AG09319 (cell line): ENCODE measurements around the gene MT1B.
A peak's percentile ranks its signal among the peaks of the same experiment; 100 is the strongest.
"Not testable (repeated sequence)": the region's sequence is repeated elsewhere in the genome, so short reads cannot be mapped to it uniquely, and the experiment has no call there.

ENCODE experiments used
- DNase-seq: peaks from one replicate; pipeline ENCODE4 v3.0.0-alpha.2; 2010; ENCODE audit warnings: low read depth; ENCODE audit errors: extremely low read depth
- TF ChIP-seq, protein P1 (sequence below): IDR thresholded peaks from 2 replicates; pipeline ENCODE4 v1.5.1; 2011; ENCODE audit warnings: low read depth, mild to moderate bottlenecking, inconsistent platforms, low read length, moderate library complexity

Gene MT1B

DNA sequence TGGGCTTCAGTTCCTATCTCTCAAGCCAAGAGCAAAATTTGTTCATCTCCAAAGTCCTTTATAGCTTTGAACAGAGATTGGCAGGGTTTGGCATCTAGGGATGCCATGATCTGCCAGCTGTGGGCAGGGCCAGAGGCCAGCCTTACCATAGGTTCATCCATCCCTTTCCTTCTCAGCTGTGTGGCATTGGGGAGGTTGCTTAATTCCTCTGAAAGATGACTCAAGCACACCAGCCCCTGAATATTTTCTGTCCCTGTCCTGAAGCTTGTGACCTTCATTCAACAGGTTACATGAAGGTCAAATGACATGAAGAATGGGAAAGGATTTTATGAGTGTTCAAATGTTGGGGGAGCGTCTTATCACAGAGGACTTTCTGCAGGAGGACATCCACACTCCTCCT is 12.8 kb downstream of the MT1B start:
- TF ChIP-seq, protein P1, sequence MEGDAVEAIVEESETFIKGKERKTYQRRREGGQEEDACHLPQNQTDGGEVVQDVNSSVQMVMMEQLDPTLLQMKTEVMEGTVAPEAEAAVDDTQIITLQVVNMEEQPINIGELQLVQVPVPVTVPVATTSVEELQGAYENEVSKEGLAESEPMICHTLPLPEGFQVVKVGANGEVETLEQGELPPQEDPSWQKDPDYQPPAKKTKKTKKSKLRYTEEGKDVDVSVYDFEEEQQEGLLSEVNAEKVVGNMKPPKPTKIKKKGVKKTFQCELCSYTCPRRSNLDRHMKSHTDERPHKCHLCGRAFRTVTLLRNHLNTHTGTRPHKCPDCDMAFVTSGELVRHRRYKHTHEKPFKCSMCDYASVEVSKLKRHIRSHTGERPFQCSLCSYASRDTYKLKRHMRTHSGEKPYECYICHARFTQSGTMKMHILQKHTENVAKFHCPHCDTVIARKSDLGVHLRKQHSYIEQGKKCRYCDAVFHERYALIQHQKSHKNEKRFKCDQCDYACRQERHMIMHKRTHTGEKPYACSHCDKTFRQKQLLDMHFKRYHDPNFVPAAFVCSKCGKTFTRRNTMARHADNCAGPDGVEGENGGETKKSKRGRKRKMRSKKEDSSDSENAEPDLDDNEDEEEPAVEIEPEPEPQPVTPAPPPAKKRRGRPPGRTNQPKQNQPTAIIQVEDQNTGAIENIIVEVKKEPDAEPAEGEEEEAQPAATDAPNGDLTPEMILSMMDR = no peak
- no peak for DNase-seq

DNA sequence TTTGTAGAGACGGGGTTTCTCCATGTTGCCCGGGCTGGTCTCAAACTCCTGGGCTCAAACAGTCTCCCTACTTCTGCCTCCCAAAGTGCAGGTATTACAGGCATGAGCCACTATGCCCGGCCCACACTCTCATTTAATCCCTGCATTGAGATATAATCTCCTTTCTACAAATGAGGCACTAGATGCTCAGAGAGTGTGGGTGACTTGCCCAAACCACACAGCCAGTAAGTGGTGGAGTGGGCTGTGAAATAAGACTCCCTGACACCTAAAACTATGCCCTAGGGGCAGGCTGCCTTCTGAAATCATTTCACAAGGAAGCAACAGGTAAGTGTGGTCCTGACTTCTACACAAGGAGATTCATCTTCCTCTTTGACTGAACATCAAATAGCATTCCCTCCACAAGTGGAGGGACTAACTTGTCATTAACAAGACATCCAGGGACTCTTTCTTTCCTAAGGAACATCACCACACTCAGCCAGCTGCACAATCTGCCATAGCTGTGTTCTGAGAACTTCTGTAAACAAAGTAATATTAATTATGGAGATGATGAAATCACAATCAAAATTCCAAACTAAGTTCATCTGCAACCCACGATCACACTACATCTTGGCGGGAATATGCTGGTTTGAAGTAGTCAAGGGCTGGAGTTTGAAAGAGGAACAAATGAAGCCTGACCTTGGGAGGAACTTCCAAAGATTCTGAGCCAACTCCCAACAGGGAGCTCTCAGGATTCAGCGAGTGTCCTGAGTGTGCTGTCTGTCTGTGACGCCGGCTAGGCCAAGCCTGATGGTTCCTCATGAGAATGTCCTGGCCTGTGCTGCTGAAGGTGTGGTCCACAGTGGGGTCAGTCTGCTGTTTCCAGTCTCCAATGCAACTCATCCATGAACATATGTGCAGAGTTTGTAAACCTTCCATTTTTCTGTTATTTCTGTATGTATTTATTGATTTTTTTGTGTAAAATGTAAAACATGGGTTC is 13.9 kb downstream of the MT1B start:
- peak; percentile 10 for DNase-seq

DNA sequence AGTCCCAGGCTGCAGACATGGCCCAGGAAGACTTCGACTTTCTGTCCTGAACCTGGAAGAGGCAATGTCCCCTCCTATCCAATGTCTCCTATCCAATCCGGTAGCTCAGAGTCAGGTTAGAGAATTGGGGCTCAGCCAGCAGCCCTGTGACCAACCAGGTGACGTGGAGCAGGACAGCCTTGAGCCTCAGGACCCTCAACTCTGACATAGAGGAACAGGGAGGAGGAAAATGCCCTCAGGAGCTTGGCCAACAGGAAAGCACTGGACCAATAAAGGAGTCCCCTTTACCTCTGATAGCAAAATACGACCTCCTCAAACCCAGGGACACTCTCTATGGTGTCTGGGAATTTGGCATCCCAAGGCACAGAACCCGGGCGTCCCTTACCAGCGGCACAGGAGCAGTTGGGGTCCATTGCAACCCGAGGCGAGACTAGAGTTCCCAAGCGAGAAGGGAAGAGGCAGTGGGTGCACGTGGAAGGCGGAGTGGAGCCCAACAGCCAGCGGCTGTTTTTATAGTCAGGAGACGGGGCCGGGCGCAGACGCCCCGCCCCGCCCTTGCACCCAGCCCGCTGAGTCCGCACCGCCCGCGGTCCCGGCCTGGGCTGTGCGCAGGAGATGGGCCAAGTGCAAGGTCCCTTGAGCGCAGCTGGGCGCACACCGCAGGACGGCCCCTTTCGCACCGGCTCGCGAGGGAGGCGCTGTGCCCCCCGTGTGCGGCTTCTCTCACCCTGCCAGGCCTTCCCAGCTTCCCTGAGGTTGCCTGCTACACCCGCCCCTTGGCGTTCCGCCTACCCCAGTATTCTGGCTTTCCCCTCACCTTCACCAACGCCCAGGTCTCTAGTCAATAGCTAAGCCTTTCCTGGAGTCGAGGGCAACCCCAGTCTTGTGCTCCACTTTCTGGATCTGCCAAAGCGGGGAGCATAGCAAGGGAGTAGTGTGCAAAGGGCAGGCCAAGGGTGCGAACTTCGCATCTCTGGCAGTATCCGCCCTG is 16.2 kb downstream of the MT1B start, which contains the start of gene MT1G:
Gene MT1G (minus strand): TSS at position 485 of the 991 bp plus-strand sequence. CDS start 72 bp downstream, at position 413.
- TF ChIP-seq, protein P1 = no peak
- no peak for DNase-seq

- no peak for DNase-seq
- TF ChIP-seq, protein P1 = no peak
These were observed 17.5 kb downstream of the MT1B start, which contains the start of gene MT1H for GRCh38 chr16:56669005-56669839. TSS of gene MT1H (plus strand) at chr16:56669814. CDS start at chr16:56669885, 71 bp downstream.

- TF ChIP-seq, protein P1 = no peak
- DNase-seq = no peak
These were observed 18.3 kb downstream of the MT1B start for GRCh38 chr16:56669840-56670619.

DNA sequence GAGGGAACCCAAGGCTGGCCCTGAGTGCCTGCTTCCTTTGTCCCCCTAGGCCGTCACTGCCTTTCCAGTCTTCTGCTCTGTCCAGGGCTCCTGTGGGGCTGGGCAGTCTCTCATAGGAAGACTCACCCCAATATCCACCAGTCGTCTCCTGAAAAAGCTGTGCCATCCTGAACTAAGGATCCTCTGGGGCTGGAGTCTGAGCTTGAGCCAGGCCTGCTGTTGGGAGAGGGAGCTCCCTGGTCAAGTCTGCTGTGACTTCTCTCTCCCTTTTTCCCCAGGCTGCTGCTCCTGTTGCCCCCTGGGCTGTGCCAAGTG is 18.9 kb downstream of the MT1B start:
- TF ChIP-seq, protein P1 = no peak
- DNase-seq = no peak

DNA sequence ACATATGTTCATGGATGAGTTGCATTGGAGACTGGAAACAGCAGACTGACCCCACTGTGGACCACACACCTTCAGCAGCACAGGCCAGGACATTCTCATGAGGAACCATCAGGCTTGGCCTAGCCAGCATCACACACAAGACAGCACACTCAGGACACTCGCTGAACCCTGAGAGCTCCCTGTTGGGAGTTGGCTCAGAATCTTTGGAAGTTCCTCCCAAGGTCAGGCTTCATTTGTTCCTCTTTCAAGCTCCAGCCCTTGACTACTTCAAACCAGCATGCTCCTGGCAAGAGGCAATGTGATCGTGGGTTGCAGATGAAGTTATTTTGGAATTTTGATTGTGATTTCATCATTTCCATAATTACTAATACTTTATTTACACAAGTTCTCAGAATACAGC is 20.0 kb downstream of the MT1B start:
- DNase-seq = peak; percentile 29

- not testable (repeated sequence) for DNase-seq
These were observed 20.5 kb downstream of the MT1B start for GRCh38 chr16:56672171-56672570.
